ENCODE data around the gene TMEM106C. TPM values are rescaled to one million over a fixed set of nuclear protein-coding genes. Genes with fewer than 3 reads are reported as not detected.

TMEM106C gene
- total and polyA plus RNA-seq, 10 of the 15 experiments (the other 5 are each of a cell fraction or from before 2014, with no cell fraction given) = 90.2 to 280 (median 161) TPM

Other genes with a start within 250 kb of the TMEM106C start
Only the 7 nearest of the 11 such genes appear.
- gene SLC48A1, start 190.4 kb upstream of the TMEM106C start, total RNA-seq (2014; rRNA removed) = 1.7 and 2.4 TPM in 2 replicates
- gene SLC48A1, start 190.4 kb upstream of the TMEM106C start, total RNA-seq (2014; rRNA removed; fragmentation: Illumina TruSeq; extraction: Trizol) = 1.1 and 1.2 TPM in 2 replicates
- gene SLC48A1, start 190.4 kb upstream of the TMEM106C start, total RNA-seq (2021) = 2.4 and 3.8 TPM in 2 replicates
- gene SLC48A1, start 190.4 kb upstream of the TMEM106C start, polyA plus RNA-seq (2011; rRNA removed) = 0.55 and 1.2 TPM in 2 replicates
- gene SLC48A1, start 190.4 kb upstream of the TMEM106C start, polyA plus RNA-seq (2014; fragmentation: Illumina TruSeq; extraction: Trizol) = 1.6 TPM in 2 replicates
- 1 to 10 TPM; 1.1 to 2.2 TPM for gene SLC48A1, start 190.4 kb upstream of the TMEM106C start, polyA plus RNA-seq (2014; fragmentation: Nextera tagmentation; extraction: Ambion mirVana)
- gene SLC48A1, start 190.4 kb upstream of the TMEM106C start, polyA plus RNA-seq (2014; rRNA removed) = 1.1 and 1.9 TPM in 2 replicates
- 1 to 10 TPM; 4.0 to 4.9 TPM for gene SLC48A1, start 190.4 kb upstream of the TMEM106C start, polyA plus RNA-seq (2016; fragmentation: Nextera tagmentation; extraction: Ambion mirVana)
- gene HDAC7, start 143.7 kb upstream of the TMEM106C start, total RNA-seq (2014; rRNA removed) = 5.0 and 6.9 TPM in 2 replicates
- 3.1 and 3.9 TPM in 2 replicates for gene HDAC7, start 143.7 kb upstream of the TMEM106C start, total RNA-seq (2014; rRNA removed; fragmentation: Illumina TruSeq; extraction: Trizol)
- 12.6 and 18.3 TPM in 2 replicates for gene HDAC7, start 143.7 kb upstream of the TMEM106C start, total RNA-seq (2021)
- gene HDAC7, start 143.7 kb upstream of the TMEM106C start, polyA plus RNA-seq (2011; rRNA removed) = 5.1 and 5.6 TPM in 2 replicates
- gene HDAC7, start 143.7 kb upstream of the TMEM106C start, polyA plus RNA-seq (2014; fragmentation: Illumina TruSeq; extraction: Trizol) = 2.5 and 6.3 TPM in 2 replicates
- 1 to 10 TPM in 1 of 2 experiments, under 1 TPM in 1; 0.47 to 1.3 TPM for gene HDAC7, start 143.7 kb upstream of the TMEM106C start, polyA plus RNA-seq (2014; fragmentation: Nextera tagmentation; extraction: Ambion mirVana)
- gene HDAC7, start 143.7 kb upstream of the TMEM106C start, polyA plus RNA-seq (2014; rRNA removed) = 10.1 and 11.4 TPM in 2 replicates
- 1 to 10 TPM; 5.1 to 6.2 TPM for gene HDAC7, start 143.7 kb upstream of the TMEM106C start, polyA plus RNA-seq (2016; fragmentation: Nextera tagmentation; extraction: Ambion mirVana)
- gene VDR, start 58.6 kb upstream of the TMEM106C start, total RNA-seq (2014; rRNA removed) = 2.0 and 2.9 TPM in 2 replicates
- gene VDR, start 58.6 kb upstream of the TMEM106C start, total RNA-seq (2014; rRNA removed; fragmentation: Illumina TruSeq; extraction: Trizol) = 1.7 TPM in 2 replicates
- 3.0 and 3.8 TPM in 2 replicates for gene VDR, start 58.6 kb upstream of the TMEM106C start, total RNA-seq (2021)
- 3.0 and 7.9 TPM in 2 replicates for gene VDR, start 58.6 kb upstream of the TMEM106C start, polyA plus RNA-seq (2011; rRNA removed)
- 4.2 and 5.0 TPM in 2 replicates for gene VDR, start 58.6 kb upstream of the TMEM106C start, polyA plus RNA-seq (2014; fragmentation: Illumina TruSeq; extraction: Trizol)
- under 1 TPM; 0.27 to 0.75 TPM for gene VDR, start 58.6 kb upstream of the TMEM106C start, polyA plus RNA-seq (2014; fragmentation: Nextera tagmentation; extraction: Ambion mirVana)
- 2.9 and 3.1 TPM in 2 replicates for gene VDR, start 58.6 kb upstream of the TMEM106C start, polyA plus RNA-seq (2014; rRNA removed)
- 1 to 10 TPM; 2.7 to 3.5 TPM for gene VDR, start 58.6 kb upstream of the TMEM106C start, polyA plus RNA-seq (2016; fragmentation: Nextera tagmentation; extraction: Ambion mirVana)
- 0.27 and 0.28 TPM in 2 replicates for gene COL2A1, start 40.9 kb downstream of the TMEM106C start, total RNA-seq (2014; rRNA removed)
- gene COL2A1, start 40.9 kb downstream of the TMEM106C start, total RNA-seq (2014; rRNA removed; fragmentation: Illumina TruSeq; extraction: Trizol) = 0.09 and 0.13 TPM in 2 replicates
- 0.66 and 0.67 TPM in 2 replicates for gene COL2A1, start 40.9 kb downstream of the TMEM106C start, total RNA-seq (2021)
- not detected in 2 replicates for gene COL2A1, start 40.9 kb downstream of the TMEM106C start, polyA plus RNA-seq (2011; rRNA removed)
- 0.12 and 0.25 TPM in 2 replicates for gene COL2A1, start 40.9 kb downstream of the TMEM106C start, polyA plus RNA-seq (2014; fragmentation: Illumina TruSeq; extraction: Trizol)
- under 1 TPM; 0.06 to 0.09 TPM for gene COL2A1, start 40.9 kb downstream of the TMEM106C start, polyA plus RNA-seq (2014; fragmentation: Nextera tagmentation; extraction: Ambion mirVana)
- gene COL2A1, start 40.9 kb downstream of the TMEM106C start, polyA plus RNA-seq (2014; rRNA removed) = 0.33 and 0.65 TPM in 2 replicates
- gene COL2A1, start 40.9 kb downstream of the TMEM106C start, polyA plus RNA-seq (2016; fragmentation: Nextera tagmentation; extraction: Ambion mirVana) = under 1 TPM; 0.19 TPM
- gene SENP1, start 142.5 kb downstream of the TMEM106C start, total RNA-seq (2014; rRNA removed) = 30.0 and 35.9 TPM in 2 replicates
- gene SENP1, start 142.5 kb downstream of the TMEM106C start, total RNA-seq (2014; rRNA removed; fragmentation: Illumina TruSeq; extraction: Trizol) = 36.1 and 41.1 TPM in 2 replicates
- gene SENP1, start 142.5 kb downstream of the TMEM106C start, total RNA-seq (2021) = 28.2 and 29.4 TPM in 2 replicates
- 52.4 and 54.4 TPM in 2 replicates for gene SENP1, start 142.5 kb downstream of the TMEM106C start, polyA plus RNA-seq (2011; rRNA removed)
- 34.8 and 39.8 TPM in 2 replicates for gene SENP1, start 142.5 kb downstream of the TMEM106C start, polyA plus RNA-seq (2014; fragmentation: Illumina TruSeq; extraction: Trizol)
- 10 to 100 TPM in 1 of 2 experiments, 1 to 10 TPM in 1; 8.1 to 12.5 TPM for gene SENP1, start 142.5 kb downstream of the TMEM106C start, polyA plus RNA-seq (2014; fragmentation: Nextera tagmentation; extraction: Ambion mirVana)
- gene SENP1, start 142.5 kb downstream of the TMEM106C start, polyA plus RNA-seq (2014; rRNA removed) = 17.3 and 21.2 TPM in 2 replicates
- gene SENP1, start 142.5 kb downstream of the TMEM106C start, polyA plus RNA-seq (2016; fragmentation: Nextera tagmentation; extraction: Ambion mirVana) = 10 to 100 TPM; 21.4 to 23.9 TPM
- 59.6 and 62.8 TPM in 2 replicates for gene PFKM, start 155.8 kb downstream of the TMEM106C start, total RNA-seq (2014; rRNA removed)
- gene PFKM, start 155.8 kb downstream of the TMEM106C start, total RNA-seq (2014; rRNA removed; fragmentation: Illumina TruSeq; extraction: Trizol) = 55.4 and 56.6 TPM in 2 replicates
- gene PFKM, start 155.8 kb downstream of the TMEM106C start, total RNA-seq (2021) = 77.5 and 80.0 TPM in 2 replicates
- gene PFKM, start 155.8 kb downstream of the TMEM106C start, polyA plus RNA-seq (2011; rRNA removed) = 52.7 and 65.0 TPM in 2 replicates
- gene PFKM, start 155.8 kb downstream of the TMEM106C start, polyA plus RNA-seq (2014; fragmentation: Illumina TruSeq; extraction: Trizol) = 54.1 and 57.9 TPM in 2 replicates
- gene PFKM, start 155.8 kb downstream of the TMEM106C start, polyA plus RNA-seq (2014; fragmentation: Nextera tagmentation; extraction: Ambion mirVana) = 10 to 100 TPM; 27.6 to 39.0 TPM
- gene PFKM, start 155.8 kb downstream of the TMEM106C start, polyA plus RNA-seq (2014; rRNA removed) = 55.3 and 58.6 TPM in 2 replicates
- gene PFKM, start 155.8 kb downstream of the TMEM106C start, polyA plus RNA-seq (2016; fragmentation: Nextera tagmentation; extraction: Ambion mirVana) = 10 to 100 TPM; 54.5 to 56.2 TPM
- gene ASB8, start 193.9 kb downstream of the TMEM106C start, total RNA-seq (2014; rRNA removed) = 28.8 and 38.5 TPM in 2 replicates
- gene ASB8, start 193.9 kb downstream of the TMEM106C start, total RNA-seq (2014; rRNA removed; fragmentation: Illumina TruSeq; extraction: Trizol) = 22.8 and 23.7 TPM in 2 replicates
- 28.7 and 29.3 TPM in 2 replicates for gene ASB8, start 193.9 kb downstream of the TMEM106C start, total RNA-seq (2021)
- 45.5 and 48.0 TPM in 2 replicates for gene ASB8, start 193.9 kb downstream of the TMEM106C start, polyA plus RNA-seq (2011; rRNA removed)
- gene ASB8, start 193.9 kb downstream of the TMEM106C start, polyA plus RNA-seq (2014; fragmentation: Illumina TruSeq; extraction: Trizol) = 28.1 and 29.2 TPM in 2 replicates
- 10 to 100 TPM; 28.3 to 30.3 TPM for gene ASB8, start 193.9 kb downstream of the TMEM106C start, polyA plus RNA-seq (2014; fragmentation: Nextera tagmentation; extraction: Ambion mirVana)
- 21.2 and 25.1 TPM in 2 replicates for gene ASB8, start 193.9 kb downstream of the TMEM106C start, polyA plus RNA-seq (2014; rRNA removed)
- 10 to 100 TPM; 30.2 to 32.4 TPM for gene ASB8, start 193.9 kb downstream of the TMEM106C start, polyA plus RNA-seq (2016; fragmentation: Nextera tagmentation; extraction: Ambion mirVana)

All from GM12878 (cell line).